Cardiac muscle cell (in vitro differentiated cells and primary cell): ENCODE results near the gene PRKCH. TPM values are rescaled to one million over a fixed set of nuclear protein-coding genes. Genes with fewer than 3 reads are reported as not detected.

ENCODE experiments used
- DNase-seq, 2 donors: peaks; one replicate each; pipeline versions ENCODE4 v3.0.0 to v3.0.0-alpha.2; 2010 to 2017; ENCODE audit warnings: low read depth in 1 of 2, low spot score in 1 of 2
- H3K27ac ChIP-seq: fragments of 200-600 bp; sonication (generic); 2 replicates; pipeline ENCODE4 v1.5.1; 2016
- H3K27me3 ChIP-seq: fragments of 200-600 bp; sonication (generic); 2 replicates; pipeline ENCODE4 v1.6.0; 2016; ENCODE audit warnings: control low read depth
- H3K36me3 ChIP-seq: fragments of 200-600 bp; sonication (generic); 2 replicates; pipeline ENCODE4 v1.5.1; 2016; ENCODE audit warnings: control low read depth
- H3K4me1 ChIP-seq: fragments of 200-600 bp; sonication (generic); 2 replicates; pipeline ENCODE4 v1.8.1; 2017; ENCODE audit warnings: low read depth, mild to moderate bottlenecking, mixed run types
- H3K4me3 ChIP-seq: fragments of 200-600 bp; sonication (generic); 2 replicates; pipeline ENCODE4 v1.5.1; 2016; ENCODE audit warnings: mild to moderate bottlenecking
- H3K9me3 ChIP-seq: fragments of 200-600 bp; sonication (generic); 2 replicates; pipeline ENCODE4 v1.5.1; 2017; ENCODE audit warnings: low read depth, mild to moderate bottlenecking, control low read depth
- CTCF ChIP-seq: IDR thresholded peaks from 2 replicates; pipeline ENCODE4 v1.5.1; 2012; ENCODE audit warnings: low read depth, mild to moderate bottlenecking, low read length
- polyA plus RNA-seq: library from polyadenylated mRNA; unstranded; fragments of >200 nt; fragmentation: Nextera tagmentation; extraction: Ambion mirVana; gene quantifications from 2 replicates; pipeline ENCODE4 v1.2.1, GENCODE V29; 2016
- total RNA-seq: library from RNA; depleted of rRNA; stranded (reverse); fragments of >200 nt; gene quantifications from 2 replicates; pipeline ENCODE4 v1.2.3, GENCODE V29; 2016

The PRKCH gene
- total and polyA plus RNA-seq, 2 experiments from 2014 or later, result 51.0 to 128 TPM

GRCh38 chr14:61364243-61364642 lies 42.9 kb downstream of the PRKCH start:
- no peak for TF ChIP-seq CTCF
- DNase-seq, result no peak
- H3K4me3 ChIP-seq, result no peak overlapping the region

GRCh38 chr14:61365667-61366212 lies 44.4 kb downstream of the PRKCH start:
- H3K27me3 ChIP-seq, result no peaks in the 10 kb centered on the region
- peaks cover 25% of the 10 kb centered on the region for H3K4me1 ChIP-seq
- DNase-seq, result no peak
- no peak for TF ChIP-seq CTCF
- no peak overlapping the region for H3K27ac ChIP-seq
- no peaks in the 10 kb centered on the region for H3K36me3 ChIP-seq
- no peaks in the 10 kb centered on the region for H3K9me3 ChIP-seq
- H3K4me3 ChIP-seq, result no peak overlapping the region

More at GRCh38 chr14:61364243-61364642, 42.9 kb downstream of the PRKCH start:
- no peaks in the 10 kb centered on the region for H3K9me3 ChIP-seq
- H3K27ac ChIP-seq, result no peak overlapping the region
- H3K36me3 ChIP-seq, result no peaks in the 10 kb centered on the region
- H3K27me3 ChIP-seq, result no peaks in the 10 kb centered on the region
- H3K4me1 ChIP-seq, result peaks cover 23% of the 10 kb centered on the region

GRCh38 chr14:61368114-61368710 lies 46.8 kb downstream of the PRKCH start:
- no peak for DNase-seq
- no peaks in the 10 kb centered on the region for H3K36me3 ChIP-seq
- H3K4me1 ChIP-seq, result peaks cover 25% of the 10 kb centered on the region
- no peak overlapping the region for H3K4me3 ChIP-seq
- TF ChIP-seq CTCF, result no peak
- no peaks in the 10 kb centered on the region for H3K9me3 ChIP-seq
- H3K27ac ChIP-seq, result peak overlapping the region; percentile 53
- H3K27me3 ChIP-seq, result no peaks in the 10 kb centered on the region

- Histone ChIP-seq H3K27ac (no peak overlapping the region), H3K9me3 (no peaks in the 10 kb centered on the region), H3K36me3 (no peaks in the 10 kb centered on the region), H3K27me3 (no peaks in the 10 kb centered on the region), H3K4me1 (peaks cover 25% of the 10 kb centered on the region), H3K4me3 (no peak overlapping the region)
- no peak for DNase-seq
- no peak for TF ChIP-seq CTCF
Observed at GRCh38 chr14:61368781-61369453, 47.5 kb downstream of the PRKCH start.

GRCh38 chr14:61369454-61369810 lies 48.1 kb downstream of the PRKCH start:
- no peaks in the 10 kb centered on the region for H3K27me3 ChIP-seq
- TF ChIP-seq CTCF, result no peak
- DNase-seq, result no peak
- no peak overlapping the region for H3K4me3 ChIP-seq
- H3K27ac ChIP-seq, result no peak overlapping the region
- no peaks in the 10 kb centered on the region for H3K36me3 ChIP-seq
- peaks cover 25% of the 10 kb centered on the region for H3K4me1 ChIP-seq
- no peaks in the 10 kb centered on the region for H3K9me3 ChIP-seq
